IPS-NIHi7 (cell line): ENCODE measurements around the gene ITIH6.
"Not testable (repeated sequence)": the region's sequence is repeated elsewhere in the genome, so short reads cannot be mapped to it uniquely, and the experiment has no call there.

ENCODE experiments used
- DNase-seq: peaks from one replicate; pipeline ENCODE4 v3.0.0; 2012; ENCODE audit warnings: mixed read lengths; ENCODE audit errors: extremely low spot score

The ITIH6 gene

DNA sequence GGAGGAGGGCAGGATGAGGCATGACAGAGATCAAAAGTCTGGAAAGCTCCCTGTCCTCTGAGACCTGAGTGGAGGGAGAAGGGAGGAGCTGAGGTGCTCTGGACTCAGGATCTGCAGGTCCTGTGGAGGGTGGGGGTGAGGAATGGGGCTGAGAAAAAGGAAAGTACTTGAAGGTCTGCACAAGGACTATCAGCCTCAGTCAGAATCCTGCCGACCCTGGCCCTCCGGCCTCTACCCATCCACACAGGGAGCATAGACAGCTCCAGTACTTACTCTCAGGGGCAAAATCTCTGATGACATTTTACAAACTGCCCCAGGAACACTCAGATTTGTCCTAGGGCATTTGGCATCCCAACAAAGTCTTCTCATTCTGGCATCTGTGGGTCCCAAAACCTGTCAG is 991 bp upstream of the ITIH6 start:
- DNase-seq = no peak

DNA sequence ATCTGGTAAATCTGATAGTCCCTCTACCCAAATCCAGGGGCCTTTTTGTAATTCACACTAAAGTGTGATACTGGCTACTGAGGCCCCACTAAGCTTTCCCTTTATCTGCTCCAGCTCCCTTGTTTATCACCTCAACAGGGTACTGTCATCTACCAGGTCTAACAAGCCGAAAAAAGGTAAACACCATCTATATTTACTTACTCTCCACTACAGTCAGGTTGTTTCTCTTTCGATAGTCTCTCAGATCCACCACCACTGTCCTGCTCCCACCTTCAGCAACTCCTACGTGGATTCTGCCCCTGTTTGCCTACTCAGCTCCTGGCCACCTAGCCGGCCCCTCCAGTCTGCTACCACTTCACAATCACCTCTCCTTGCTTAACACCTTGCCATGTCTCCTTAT is 3.3 kb downstream of the ITIH6 start:
- DNase-seq = no peak

DNA sequence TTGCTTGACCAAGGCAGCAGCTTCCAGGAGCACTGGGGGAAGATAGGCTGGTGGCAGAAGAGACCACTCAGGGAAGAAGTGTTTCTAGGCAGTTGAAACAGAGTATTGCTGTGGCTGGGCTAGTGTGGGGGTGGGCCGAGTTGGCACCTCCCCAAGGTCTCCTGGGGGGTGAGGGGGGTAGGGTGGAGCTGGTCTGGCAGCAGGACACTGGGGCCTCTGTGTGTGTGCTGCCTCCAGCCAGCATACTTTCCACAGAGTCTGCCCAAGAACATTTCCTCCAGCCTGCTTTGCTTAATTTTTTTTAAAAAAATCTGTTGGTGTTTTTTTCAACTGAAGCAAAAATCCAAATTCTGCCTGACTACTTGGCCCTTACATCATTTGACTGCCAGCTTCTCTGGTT is 4.0 kb downstream of the ITIH6 start:
- DNase-seq = no peak

DNA sequence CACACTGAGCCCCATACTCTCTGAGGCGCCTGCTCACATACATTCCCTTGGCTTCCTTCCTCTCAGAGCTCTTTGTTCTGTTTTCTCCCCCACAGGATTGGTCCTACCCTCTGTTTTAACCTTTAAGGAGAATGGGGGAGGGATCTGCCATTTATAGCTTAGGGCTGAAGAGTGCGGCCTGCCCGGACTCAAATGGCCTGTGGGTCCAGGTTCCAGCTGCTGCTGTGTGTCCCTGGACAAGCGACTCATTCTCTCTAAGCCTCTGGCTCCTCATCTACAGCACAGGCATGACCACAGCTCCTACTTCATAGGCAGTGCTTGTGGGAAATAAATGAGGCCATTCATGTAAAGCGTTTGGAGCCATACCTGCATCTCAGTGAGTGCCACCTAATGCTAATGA is 8.7 kb downstream of the ITIH6 start:
- not testable (repeated sequence) for DNase-seq

- no peak for DNase-seq
Observed at GRCh38 chrX:54788446-54788845, 9.6 kb downstream of the ITIH6 start.

GRCh38 chrX:54786967-54787366 is 11.1 kb downstream of the ITIH6 start:
- DNase-seq = peak; percentile 26

GRCh38 chrX:54785901-54786300 is 12.2 kb downstream of the ITIH6 start:
- DNase-seq = peak; percentile 29

- DNase-seq = no peak
Observed at GRCh38 chrX:54776987-54777672, 20.9 kb downstream of the ITIH6 start.

- no peak for DNase-seq
Observed at GRCh38 chrX:54776061-54776460, 22.0 kb downstream of the ITIH6 start.

GRCh38 chrX:54774391-54775094 is 23.5 kb downstream of the ITIH6 start:
- not testable (repeated sequence) for DNase-seq

GRCh38 chrX:54758114-54759055 is 39.7 kb downstream of the ITIH6 start:
- no peak for DNase-seq

DNA sequence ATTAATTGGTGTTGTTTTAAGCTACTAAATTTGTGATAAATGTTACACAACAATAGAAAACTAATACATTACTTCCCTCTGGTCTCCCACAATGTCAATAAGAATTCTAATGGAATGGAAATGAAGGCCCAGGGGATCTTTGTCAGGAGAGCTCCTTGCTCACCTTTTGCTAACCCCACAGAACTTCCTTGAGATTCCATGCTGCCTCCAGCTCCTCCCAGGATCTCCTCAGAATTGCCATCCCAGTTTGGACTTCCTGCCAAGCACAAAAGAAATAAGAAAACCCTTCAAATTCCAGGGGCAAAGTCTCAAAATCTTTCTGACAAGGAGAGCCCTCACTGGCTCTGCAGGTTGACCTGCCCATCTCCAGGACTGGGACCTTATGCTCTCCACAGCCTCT is 43.2 kb downstream of the ITIH6 start:
- no peak for DNase-seq

- no peak for DNase-seq
Observed at GRCh38 chrX:54748626-54749025, 49.4 kb downstream of the ITIH6 start.

GRCh38 chrX:54747733-54748393 is 50.2 kb downstream of the ITIH6 start:
- no peak for DNase-seq

DNA sequence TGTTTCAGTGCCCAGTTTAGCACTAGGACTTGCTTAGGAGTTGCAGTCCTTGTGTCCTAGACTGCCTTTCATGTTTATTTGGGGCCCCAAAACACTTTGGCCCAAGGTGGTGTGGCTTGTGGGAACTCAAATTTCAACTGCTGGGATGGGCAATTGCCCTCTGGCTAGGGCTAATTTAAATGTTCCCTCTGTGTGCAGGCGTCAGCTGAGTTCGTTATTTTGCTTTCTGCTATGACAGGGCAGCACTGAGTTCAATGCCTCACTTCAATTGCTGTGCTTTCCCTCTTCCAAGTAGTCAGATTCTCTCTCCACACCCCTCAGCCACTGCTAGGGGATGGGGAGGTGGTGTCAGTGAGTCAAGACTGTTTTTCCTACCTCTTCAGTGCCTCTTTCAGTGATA is 51.1 kb downstream of the ITIH6 start:
- no peak for DNase-seq

DNA sequence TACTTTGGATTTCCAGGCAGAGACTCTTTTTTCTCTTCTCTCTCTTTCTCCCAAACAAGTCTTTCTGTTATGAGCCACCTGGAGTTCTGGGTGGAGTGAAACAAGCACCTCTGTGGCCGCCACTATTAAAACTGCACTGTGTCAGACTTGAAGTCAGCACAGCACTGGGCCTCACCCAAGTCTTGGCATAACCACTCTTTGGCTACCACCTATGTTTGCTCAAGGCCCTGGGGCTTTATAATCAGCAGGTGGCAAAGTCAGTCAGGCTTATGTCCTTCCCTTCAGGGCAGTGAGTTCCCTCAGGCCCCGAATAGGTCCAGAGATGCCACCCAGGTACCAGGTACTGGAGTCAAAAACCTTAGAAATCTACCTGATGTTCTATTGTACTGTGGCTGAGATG is 52.4 kb downstream of the ITIH6 start:
- DNase-seq = no peak

GRCh38 chrX:54738567-54738966 is 59.5 kb downstream of the ITIH6 start:
- DNase-seq = not testable (repeated sequence)

- DNase-seq = not testable (repeated sequence)
Observed at GRCh38 chrX:54736298-54736942, 61.6 kb downstream of the ITIH6 start.

DNA sequence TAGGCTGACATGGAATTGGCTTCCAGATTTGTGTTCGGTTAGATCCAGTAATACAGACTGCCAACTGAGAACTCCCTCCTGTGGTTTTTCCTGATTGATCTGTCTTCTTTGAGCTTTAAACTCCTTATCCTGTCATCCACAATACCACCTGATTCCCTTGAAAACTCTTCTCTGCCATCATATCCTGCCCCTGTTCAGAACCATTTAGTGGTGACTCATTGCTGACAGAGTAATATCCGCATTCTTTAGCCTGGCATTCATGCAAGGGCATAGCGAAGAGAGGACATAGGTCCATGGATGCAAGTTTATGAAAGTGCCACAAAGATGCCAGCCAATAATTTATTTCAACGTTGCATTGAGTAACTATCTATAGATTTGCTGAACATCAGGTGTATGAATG is 76.6 kb downstream of the ITIH6 start:
- no peak for DNase-seq

DNA sequence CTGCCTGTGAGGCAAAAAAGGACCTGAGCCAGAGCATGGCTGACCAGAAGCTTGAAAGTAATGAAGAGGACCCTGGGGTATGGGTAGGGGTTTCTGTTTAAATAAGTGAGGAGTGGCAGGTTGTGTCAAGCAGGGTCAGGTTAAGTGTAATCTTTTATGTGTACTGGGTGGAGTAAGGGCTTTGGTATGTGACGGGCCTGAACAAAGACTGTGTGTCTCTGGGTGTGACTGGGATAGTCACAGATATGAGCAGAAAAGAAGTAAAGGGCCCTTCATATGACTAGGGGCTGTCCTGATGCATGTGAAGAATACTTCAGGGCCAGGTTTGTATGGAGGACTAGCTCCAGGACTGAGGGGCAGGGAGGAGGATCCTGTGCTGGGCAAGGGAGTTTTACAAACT is 82.4 kb downstream of the ITIH6 start:
- DNase-seq = no peak

DNA sequence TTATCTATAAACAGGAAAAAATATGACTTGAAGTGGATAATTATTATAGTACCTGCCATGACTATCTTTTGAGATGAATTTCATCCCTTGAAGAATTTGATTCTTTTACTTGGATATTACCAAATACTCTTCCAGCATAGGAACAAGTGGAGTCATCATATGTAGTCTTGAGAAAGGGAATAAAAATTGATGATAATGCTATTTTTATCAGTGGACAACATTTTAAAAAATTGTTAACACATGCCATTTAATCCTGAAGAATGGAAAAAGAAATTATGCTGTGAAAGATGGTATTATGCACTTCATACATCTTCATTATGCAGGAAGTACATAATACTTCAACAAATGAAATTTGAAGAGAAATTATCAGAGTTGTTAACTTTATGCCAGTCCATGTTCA is 83.6 kb downstream of the ITIH6 start:
- DNase-seq = no peak
